Hepatocyte (in vitro differentiated cells): ENCODE results near the gene USO1.
"Not testable (repeated sequence)": the region's sequence is repeated elsewhere in the genome, so short reads cannot be mapped to it uniquely, and the experiment has no call there.

Experiments used
- CTCF ChIP-seq: fragments of 200-600 bp; sonication (generic); IDR thresholded peaks from 2 replicates; pipeline ENCODE4 v1.5.1; 2016; ENCODE audit warnings: antibody characterized with exemption, mild to moderate bottlenecking; ENCODE audit not compliant: poor library complexity
- EZH2phosphoT487 ChIP-seq: fragments of 200-600 bp; sonication (generic); IDR thresholded peaks from one replicate; pipeline ENCODE4 v1.6.1; 2018; ENCODE audit warnings: antibody characterized with exemption, mild to moderate bottlenecking, low read depth, moderate library complexity; ENCODE audit not compliant: unreplicated experiment, severe bottlenecking

GRCh38 chr4:75692066-75692465, 32.3 kb upstream of the USO1 start:
- not testable (repeated sequence) for TF ChIP-seq EZH2phosphoT487, CTCF
